Erythroblast (primary cell): Measurements from ENCODE around the gene DCST2.

Experiments used
- DNase-seq, 2 experiments: peaks; one replicate each; lab custom pipeline; 2025; lab: John Stamatoyannopoulos, UW
- GATA1 ChIP-seq: IDR thresholded peaks from 2 replicates; pipeline ENCODE4 v1.6.1; 2011; ENCODE audit warnings: low read depth, mild to moderate bottlenecking, control low read depth, low read length, moderate library complexity
- POLR2A ChIP-seq: IDR thresholded peaks from 2 replicates; pipeline ENCODE4 v1.6.1; 2011; ENCODE audit warnings: mild to moderate bottlenecking, low read length

DCST2 gene

GRCh38 chr1:155003227-155003765 is 30.3 kb downstream of the DCST2 start:
- TF ChIP-seq GATA1 = no peak
- TF ChIP-seq POLR2A = peak; percentile 30
- DNase-seq = peak; percentile 49 to 67

GRCh38 chr1:155002464-155003226 is 30.9 kb downstream of the DCST2 start, which contains the start of gene ZBTB7B:
Gene ZBTB7B (plus strand): TSS chr1:155002802. CDS start chr1:155014661, 11,859 bp downstream.
- TF ChIP-seq POLR2A = peak; percentile 37
- no peak for TF ChIP-seq GATA1
- DNase-seq = peak; percentile 67 to 75

GRCh38 chr1:155001675-155002463 is 31.7 kb downstream of the DCST2 start:
- DNase-seq = peak; percentile 99
- no peak for TF ChIP-seq GATA1
- no peak for TF ChIP-seq POLR2A

GRCh38 chr1:155001425-155001674 is 32.2 kb downstream of the DCST2 start:
- TF ChIP-seq POLR2A = no peak
- TF ChIP-seq GATA1 = no peak
- DNase-seq = no peak

GRCh38 chr1:155000726-155001424 is 32.7 kb downstream of the DCST2 start:
- TF ChIP-seq GATA1 (no peak), POLR2A (peak; percentile 68)
- peak; percentile 89 to 91 for DNase-seq

GRCh38 chr1:155000411-155000725 is 33.2 kb downstream of the DCST2 start:
- TF ChIP-seq POLR2A = no peak
- no peak for TF ChIP-seq GATA1
- no peak for DNase-seq

GRCh38 chr1:154999571-155000410 is 33.8 kb downstream of the DCST2 start:
- no peak for TF ChIP-seq GATA1
- TF ChIP-seq POLR2A = no peak
- DNase-seq = peak; percentile 65 to 73

GRCh38 chr1:154998818-154999570 is 34.6 kb downstream of the DCST2 start:
- peak; percentile 82 to 86 for DNase-seq
- TF ChIP-seq POLR2A = no peak
- TF ChIP-seq GATA1 = no peak

- TF ChIP-seq POLR2A (no peak), GATA1 (no peak)
- DNase-seq = no peak
Measured at GRCh38 chr1:154998201-154998780, 35.3 kb downstream of the DCST2 start.

GRCh38 chr1:154996966-154997701 is 36.4 kb downstream of the DCST2 start:
- TF ChIP-seq GATA1 (no peak), POLR2A (no peak)
- DNase-seq = no peak

- peak; percentile 73 to 85 for DNase-seq
Measured at GRCh38 chr1:154995301-154995983, 38.1 kb downstream of the DCST2 start.
